ENCODE data around the gene PTMS.

Gene PTMS

GRCh38 chr12:6752921-6753771 lies 13.0 kb upstream of the PTMS start, which contains the start of gene MLF2:
Gene MLF2 (minus strand): TSS chr12:6753141. CDS start chr12:6752334, 807 bp downstream.
- DNase-seq: peak; percentile 97 to 98

GRCh38 chr12:6753772-6754356 lies 12.3 kb upstream of the PTMS start:
- no peak for DNase-seq

GRCh38 chr12:6754411-6754810 lies 11.8 kb upstream of the PTMS start:
- DNase-seq: no peak

GRCh38 chr12:6757028-6757690 lies 9.0 kb upstream of the PTMS start:
- DNase-seq: no peak

- DNase-seq: no peak
These were observed 7.6 kb upstream of the PTMS start for GRCh38 chr12:6758506-6759095.

- DNase-seq: no peak
These were observed 6.4 kb upstream of the PTMS start for GRCh38 chr12:6759741-6760140.

GRCh38 chr12:6763380-6763779 lies 2.8 kb upstream of the PTMS start:
- no peak for DNase-seq

- DNase-seq: no peak
These were observed 1.9 kb upstream of the PTMS start for GRCh38 chr12:6764011-6764828.

GRCh38 chr12:6765048-6765633 lies 1.0 kb upstream of the PTMS start:
- no peak for DNase-seq

GRCh38 chr12:6766651-6767349 lies 637 bp downstream of the PTMS start:
- DNase-seq: peak in 1 of 2 donors; percentile 58

GRCh38 chr12:6767353-6768319 lies 1.5 kb downstream of the PTMS start:
- DNase-seq: no peak

GRCh38 chr12:6768437-6768914 lies 2.3 kb downstream of the PTMS start:
- no peak for DNase-seq

GRCh38 chr12:6768990-6769389 lies 2.8 kb downstream of the PTMS start:
- DNase-seq: no peak

GRCh38 chr12:6769666-6770065 lies 3.5 kb downstream of the PTMS start:
- DNase-seq: no peak

GRCh38 chr12:6770094-6770493 lies 3.9 kb downstream of the PTMS start:
- no peak for DNase-seq

- no peak for DNase-seq
These were observed 4.4 kb downstream of the PTMS start for GRCh38 chr12:6770600-6770999.

- no peak for DNase-seq
These were observed 4.9 kb downstream of the PTMS start for GRCh38 chr12:6771091-6771495.

- no peak for DNase-seq
These were observed 5.6 kb downstream of the PTMS start for GRCh38 chr12:6771509-6772330.

- no peak for DNase-seq
These were observed 6.2 kb downstream of the PTMS start, which contains the start of gene LAG3 for GRCh38 chr12:6772331-6772695. Gene LAG3 (plus strand): TSS chr12:6772520. CDS start chr12:6772853, 333 bp downstream.
